ENCODE measurements around the gene CHST13.

- TF ChIP-seq SUZ12 (IDR thresholded peaks at IDR 0.05; ENCODE audit: extremely low read depth, insufficient read depth, insufficient read length) = no peak
- no peak for TF ChIP-seq YY1 (IDR thresholded peaks at IDR 0.05; ENCODE audit: insufficient read depth, insufficient read length)
- no peak for TF ChIP-seq ZNF274 (IDR thresholded peaks at IDR 0.05; ENCODE audit: low read depth, low read length)
Measured at GRCh38 chr3:126493051-126493450, 30.9 kb upstream of the CHST13 start.
